Calu3 (cell line): ENCODE data around the gene FIGN. TPM values are rescaled to one million over a fixed set of nuclear protein-coding genes. Genes with fewer than 3 reads are reported as not detected.

ENCODE experiments used
- BruUV-seq: library from RNA; stranded (reverse); fragments of 400-500 nt; replicated peaks from 2 replicates; lab custom pipeline; 2021; lab: Mats Ljungman, UMichigan
- CTCF ChIA-PET: fragments of 300-600 bp; sonication (Branson Sonifier 250); formaldehyde crosslinking; loops from one replicate; lab custom pipeline; 2022; ENCODE audit warnings: antibody characterized with exemption; lab: Charles Lee
- DNase-seq: peaks from one replicate; pipeline ENCODE4 v3.0.0; 2022
- H3K27ac Mint-ChIP-seq: one replicate; pipeline ENCODE4 v1.8.0; 2022; ENCODE audit warnings: mixed read lengths; ENCODE audit not compliant: unreplicated experiment
- H3K27me3 Mint-ChIP-seq: one replicate; pipeline ENCODE4 v1.8.0; 2022; ENCODE audit warnings: mixed read lengths; ENCODE audit not compliant: unreplicated experiment
- H3K36me3 Mint-ChIP-seq: one replicate; pipeline ENCODE4 v1.8.0; 2022; ENCODE audit warnings: mild to moderate bottlenecking, moderate library complexity, mixed read lengths; ENCODE audit not compliant: insufficient read depth, unreplicated experiment
- H3K4me1 Mint-ChIP-seq: one replicate; pipeline ENCODE4 v1.8.0; 2022; ENCODE audit warnings: mild to moderate bottlenecking, low read depth, mixed read lengths; ENCODE audit not compliant: unreplicated experiment
- H3K4me3 Mint-ChIP-seq: one replicate; pipeline ENCODE4 v1.8.0; 2022; ENCODE audit warnings: mild to moderate bottlenecking, low read depth, moderate library complexity, mixed read lengths; ENCODE audit not compliant: unreplicated experiment
- H3K9me3 Mint-ChIP-seq: one replicate; pipeline ENCODE4 v1.8.0; 2022; ENCODE audit warnings: low read depth, mixed read lengths; ENCODE audit not compliant: unreplicated experiment
- intact Hi-C: fragments of 100-400 bp; cut with micrococcal nuclease; formaldehyde crosslinking; loops from one replicate; pipeline ENCODE4 v1.10.0; 2022; ENCODE audit not compliant: unreplicated experiment
- total RNA-seq: library from RNA; stranded (reverse); gene quantifications from 2 replicates; pipeline ENCODE4 v1.2.3, GENCODE V29; 2022
- TF ChIP-seq, protein P1 (sequence below): fragments of 200-600 bp; IDR thresholded peaks from one replicate; pipeline ENCODE4 v1.8.0; 2022; ENCODE audit warnings: antibody characterized with exemption; ENCODE audit not compliant: unreplicated experiment

FIGN gene
- total RNA-seq, 1 experiment from 2014 or later: 9.1 TPM

DNA sequence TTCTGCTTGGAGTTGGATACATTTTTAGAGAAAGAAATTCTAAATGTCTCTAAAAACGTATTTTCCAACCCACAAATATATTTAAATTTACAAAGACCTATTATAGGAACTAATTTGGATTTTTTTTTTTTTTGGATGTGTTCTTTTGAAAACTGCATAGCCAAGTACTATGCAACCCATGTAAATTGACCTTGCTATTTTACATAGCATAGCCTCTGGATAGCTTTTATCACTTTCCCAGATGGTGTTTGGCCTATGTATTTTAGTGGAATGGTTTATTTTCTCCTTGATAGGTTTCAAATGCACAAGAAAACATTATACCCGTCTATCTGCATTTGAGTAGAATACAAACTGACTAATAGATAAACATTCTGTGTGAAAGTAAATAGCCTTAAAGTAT, 130.0 kb downstream of the FIGN start:
- CTCF ChIA-PET: no interaction called here
- intact Hi-C loops: loop anchor here (2.0 to 10.0 kb wide), 2 partner anchors 129 to 259 kb away; partner anchors contain the start of gene FIGN
- no peaks in the 10 kb centered on the region for H3K9me3 Mint-ChIP-seq
- H3K36me3 Mint-ChIP-seq: no peaks in the 10 kb centered on the region
- TF ChIP-seq, protein P1, sequence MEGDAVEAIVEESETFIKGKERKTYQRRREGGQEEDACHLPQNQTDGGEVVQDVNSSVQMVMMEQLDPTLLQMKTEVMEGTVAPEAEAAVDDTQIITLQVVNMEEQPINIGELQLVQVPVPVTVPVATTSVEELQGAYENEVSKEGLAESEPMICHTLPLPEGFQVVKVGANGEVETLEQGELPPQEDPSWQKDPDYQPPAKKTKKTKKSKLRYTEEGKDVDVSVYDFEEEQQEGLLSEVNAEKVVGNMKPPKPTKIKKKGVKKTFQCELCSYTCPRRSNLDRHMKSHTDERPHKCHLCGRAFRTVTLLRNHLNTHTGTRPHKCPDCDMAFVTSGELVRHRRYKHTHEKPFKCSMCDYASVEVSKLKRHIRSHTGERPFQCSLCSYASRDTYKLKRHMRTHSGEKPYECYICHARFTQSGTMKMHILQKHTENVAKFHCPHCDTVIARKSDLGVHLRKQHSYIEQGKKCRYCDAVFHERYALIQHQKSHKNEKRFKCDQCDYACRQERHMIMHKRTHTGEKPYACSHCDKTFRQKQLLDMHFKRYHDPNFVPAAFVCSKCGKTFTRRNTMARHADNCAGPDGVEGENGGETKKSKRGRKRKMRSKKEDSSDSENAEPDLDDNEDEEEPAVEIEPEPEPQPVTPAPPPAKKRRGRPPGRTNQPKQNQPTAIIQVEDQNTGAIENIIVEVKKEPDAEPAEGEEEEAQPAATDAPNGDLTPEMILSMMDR: no peak
- peaks cover 24% of the 10 kb centered on the region for H3K4me1 Mint-ChIP-seq
- H3K27me3 Mint-ChIP-seq: no peaks in the 10 kb centered on the region
- no peak for DNase-seq
- no TSS peak for BruUV-seq
- no peak overlapping the region for H3K4me3 Mint-ChIP-seq
- H3K27ac Mint-ChIP-seq: no peak overlapping the region

DNA sequence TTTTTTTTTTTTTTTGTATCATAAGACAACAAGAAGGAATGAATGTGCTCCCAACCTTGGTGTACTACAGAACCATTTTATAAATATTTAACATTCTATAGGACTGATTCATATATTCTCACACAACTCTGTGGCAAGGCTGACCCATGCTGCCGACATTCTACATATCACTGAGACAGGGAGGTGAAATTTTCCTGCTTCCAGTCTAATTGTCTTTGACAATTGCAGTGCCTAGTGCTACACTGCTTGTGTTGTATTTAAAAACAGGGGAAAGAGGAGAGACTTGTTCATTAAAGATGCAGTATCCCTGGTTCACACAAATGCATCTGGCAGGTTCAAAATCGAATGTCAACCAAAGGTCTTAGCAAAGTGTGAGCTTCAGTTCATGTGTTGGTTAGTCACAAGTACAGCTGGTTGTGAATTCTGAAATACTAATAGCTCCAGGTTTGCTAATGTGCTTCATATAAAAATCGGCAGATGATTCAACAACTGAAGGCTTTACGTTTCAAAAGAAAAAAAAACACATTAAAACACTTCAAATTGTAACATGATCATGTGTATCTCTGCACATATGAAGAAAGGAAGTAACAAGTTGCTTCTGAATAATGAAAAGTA, 130.8 kb downstream of the FIGN start:
- Mint-ChIP-seq H3K4me1 (peaks cover 24% of the 10 kb centered on the region), H3K9me3 (no peaks in the 10 kb centered on the region), H3K4me3 (no peak overlapping the region), H3K27ac (no peak overlapping the region), H3K27me3 (no peaks in the 10 kb centered on the region), H3K36me3 (no peaks in the 10 kb centered on the region)
- no TSS peak for BruUV-seq
- CTCF ChIA-PET: no interaction called here
- intact Hi-C loops: loop anchor here (10.0 kb wide), 1 partner anchor 130 kb away; the partner anchor contains the start of gene FIGN
- TF ChIP-seq, protein P1: no peak
- DNase-seq: no peak

DNA sequence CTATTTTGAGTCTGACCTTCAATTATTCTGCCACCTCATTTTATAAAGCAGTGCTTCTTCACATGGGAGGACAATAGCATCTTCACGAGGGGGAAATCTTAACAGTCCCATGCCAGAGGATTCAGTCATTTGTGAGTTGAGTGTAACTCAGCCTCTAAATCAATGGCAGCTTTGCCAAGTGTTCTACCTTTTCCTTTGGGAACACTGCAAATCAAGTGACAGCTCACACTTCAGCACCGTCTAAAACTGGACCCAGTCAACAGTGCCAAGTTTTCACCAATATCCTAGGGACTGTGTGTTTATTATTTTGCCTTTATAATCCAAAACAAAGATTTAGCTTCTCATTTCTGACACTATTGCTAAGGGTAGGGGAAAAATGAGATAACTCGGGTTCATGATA, 133.6 kb downstream of the FIGN start:
- DNase-seq: no peak
- Mint-ChIP-seq H3K9me3 (no peaks in the 10 kb centered on the region), H3K27ac (no peak overlapping the region), H3K4me3 (no peak overlapping the region), H3K27me3 (no peaks in the 10 kb centered on the region), H3K36me3 (no peaks in the 10 kb centered on the region), H3K4me1 (peaks cover 24% of the 10 kb centered on the region)
- intact Hi-C loops: loop anchor here (10.0 kb wide), 1 partner anchor 133 kb away; the partner anchor contains the start of gene FIGN
- TF ChIP-seq, protein P1: no peak
- no TSS peak for BruUV-seq
- CTCF ChIA-PET: interaction anchor here (1.1 to 1.9 kb wide), 2 partner anchors 9 to 414 kb away, joined by 3 to 6 read pairs; no protein-coding TSS in a partner anchor

DNA sequence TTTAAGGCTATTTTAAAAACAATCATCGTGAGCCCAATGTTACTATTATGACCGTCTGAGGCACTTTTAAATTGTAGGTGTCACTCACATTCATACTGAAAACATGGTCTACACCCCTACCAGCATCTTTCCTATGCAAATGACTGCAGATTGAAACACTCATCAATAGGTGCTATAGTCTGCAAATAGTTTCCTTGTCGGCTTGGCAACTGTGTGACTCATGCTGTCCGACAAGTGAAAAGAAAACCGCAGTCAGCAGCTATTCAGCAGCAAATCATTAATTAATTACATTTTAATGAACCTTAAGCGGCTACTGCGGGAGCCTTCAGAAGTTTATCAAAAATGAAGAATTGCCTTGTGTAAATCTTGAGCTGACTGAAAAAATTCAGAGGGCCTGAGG, 134.4 kb downstream of the FIGN start:
- TF ChIP-seq, protein P1: no peak
- CTCF ChIA-PET: interaction anchor here (0.8 to 1.9 kb wide), 3 partner anchors 10 to 415 kb away, joined by 3 to 6 read pairs (median 3); no protein-coding TSS in a partner anchor
- intact Hi-C loops: loop anchor here (10.0 kb wide), 1 partner anchor 133 kb away; the partner anchor contains the start of gene FIGN
- no peaks in the 10 kb centered on the region for H3K36me3 Mint-ChIP-seq
- H3K27ac Mint-ChIP-seq: no peak overlapping the region
- H3K4me3 Mint-ChIP-seq: no peak overlapping the region
- no TSS peak for BruUV-seq
- no peaks in the 10 kb centered on the region for H3K9me3 Mint-ChIP-seq
- peak; percentile 60 for DNase-seq
- H3K27me3 Mint-ChIP-seq: no peaks in the 10 kb centered on the region
- peaks cover 16% of the 10 kb centered on the region for H3K4me1 Mint-ChIP-seq
